NB4 (cell line): Measurements from ENCODE around the gene CROCC.
"Not testable (repeated sequence)": the region's sequence is repeated elsewhere in the genome, so short reads cannot be mapped to it uniquely, and the experiment has no call there.

Experiments used
- DNase-seq: peaks from one replicate; pipeline ENCODE4 v3.0.0; 2010; ENCODE audit warnings: low read depth
- H3K4me3 ChIP-seq: one replicate; pipeline ENCODE4 v1.5.1; 2011; ENCODE audit warnings: mild to moderate bottlenecking, low read depth, low read length, moderate library complexity
- CTCF ChIP-seq: IDR thresholded peaks from one replicate; pipeline ENCODE4 v1.5.1; 2012; ENCODE audit warnings: low read depth, low read length
- MYC ChIP-seq: IDR thresholded peaks from 2 replicates; pipeline ENCODE4 v1.6.1; 2011; ENCODE audit warnings: low read depth, low read length
- POLR2A ChIP-seq: IDR thresholded peaks from 2 replicates; pipeline ENCODE4 v1.6.1; 2011; ENCODE audit warnings: mild to moderate bottlenecking; ENCODE audit not compliant: insufficient read length; ENCODE audit errors: extremely low read depth
- TF ChIP-seq, protein P1 (sequence below): IDR thresholded peaks from 2 replicates; pipeline ENCODE4 v1.6.1; 2011; ENCODE audit warnings: low read depth, low read length

Gene CROCC

GRCh38 chr1:16913833-16914662 lies 7.7 kb upstream of the CROCC start:
- TF ChIP-seq POLR2A: peak; percentile 69
- no peak for TF ChIP-seq CTCF
- peak; percentile 42 for TF ChIP-seq MYC
- TF ChIP-seq, protein P1, sequence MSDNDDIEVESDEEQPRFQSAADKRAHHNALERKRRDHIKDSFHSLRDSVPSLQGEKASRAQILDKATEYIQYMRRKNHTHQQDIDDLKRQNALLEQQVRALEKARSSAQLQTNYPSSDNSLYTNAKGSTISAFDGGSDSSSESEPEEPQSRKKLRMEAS: peak; percentile 83
- DNase-seq: peak; percentile 93

DNA sequence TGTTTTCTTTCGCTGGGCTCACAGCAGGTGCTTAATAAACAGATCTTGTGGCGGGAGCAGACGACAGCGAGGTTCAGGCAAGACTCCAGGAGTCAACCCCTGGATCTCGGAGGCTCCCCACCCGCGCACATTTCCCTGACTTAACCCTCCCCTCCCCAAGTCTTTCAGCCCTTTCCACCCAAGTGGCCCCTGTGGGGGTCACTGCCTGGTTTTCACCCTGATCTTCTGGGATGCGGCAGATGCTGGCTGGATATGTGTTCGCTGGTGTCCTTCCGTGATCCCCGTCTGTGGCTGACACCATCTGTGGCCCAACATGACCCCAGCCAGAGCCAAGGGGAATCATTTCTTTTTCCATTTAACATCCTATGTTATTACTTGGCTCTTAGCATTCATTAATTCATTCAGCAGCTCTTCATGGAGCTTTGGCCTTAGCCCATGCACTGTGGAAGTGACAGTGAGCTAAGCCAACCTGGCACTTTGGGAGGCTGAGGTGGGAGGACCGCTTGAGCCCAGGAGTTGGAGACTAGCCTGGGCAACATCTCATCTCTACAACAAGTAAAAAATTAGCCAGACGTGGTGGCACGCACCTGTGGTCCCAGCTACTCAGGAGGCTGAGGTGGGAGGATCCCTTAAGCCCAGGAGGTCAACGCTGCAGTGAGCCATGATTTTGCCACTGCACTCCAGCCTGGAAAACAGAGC lies 6.7 kb upstream of the CROCC start:
- not testable (repeated sequence) for DNase-seq, H3K4me3 ChIP-seq

More at GRCh38 chr1:16913833-16914662, 7.7 kb upstream of the CROCC start:
- peak overlapping the region; percentile 58 for H3K4me3 ChIP-seq

DNA sequence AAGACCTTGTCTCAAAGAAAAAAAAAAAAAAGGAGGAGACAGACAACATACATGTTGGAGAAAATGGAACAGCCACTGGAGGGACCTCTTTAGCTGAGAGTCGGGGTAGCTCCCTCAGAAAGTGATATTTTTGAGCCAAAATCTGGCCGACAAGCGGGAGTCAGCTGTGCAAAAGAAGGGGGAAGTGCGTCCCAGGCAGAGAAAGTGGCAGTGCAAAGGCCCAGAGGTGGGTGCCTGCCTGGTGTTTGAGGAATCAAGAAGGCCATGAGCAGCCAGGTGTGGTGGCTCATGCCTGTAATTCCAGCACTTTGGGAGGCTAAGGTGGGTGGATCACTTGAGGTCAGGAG lies 6.1 kb upstream of the CROCC start:
- TF ChIP-seq CTCF (peak; percentile 20), MYC (no peak)
- DNase-seq: peak; percentile 76
- no peak overlapping the region for H3K4me3 ChIP-seq

GRCh38 chr1:16916036-16916880 lies 5.5 kb upstream of the CROCC start:
- H3K4me3 ChIP-seq, DNase-seq: not testable (repeated sequence)

DNA sequence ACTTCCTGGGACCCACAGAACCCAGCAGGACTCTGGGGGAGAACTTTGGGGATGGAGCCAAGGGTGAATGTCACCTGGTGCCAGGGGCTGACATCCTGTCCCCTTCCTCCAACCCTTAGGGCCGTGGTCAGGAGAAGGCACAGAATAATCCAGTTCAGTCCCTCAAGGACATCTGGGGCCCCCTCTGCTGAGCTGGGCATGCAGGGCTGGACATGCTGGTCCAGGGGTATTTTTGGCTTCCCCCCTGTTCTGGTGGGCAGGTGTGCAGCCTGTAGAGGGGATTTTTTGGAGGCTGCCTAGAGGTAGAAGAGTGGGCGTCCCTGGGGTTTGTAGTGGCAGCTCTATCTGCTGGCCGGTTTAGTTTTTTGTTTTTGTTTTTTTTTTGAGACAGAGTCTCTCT lies 3.4 kb upstream of the CROCC start:
- H3K4me3 ChIP-seq: no peak overlapping the region
- DNase-seq: no peak
- TF ChIP-seq, protein P1: no peak
- TF ChIP-seq CTCF (no peak), MYC (no peak), POLR2A (no peak)

GRCh38 chr1:16918936-16919665 lies 2.6 kb upstream of the CROCC start:
- not testable (repeated sequence) for DNase-seq, H3K4me3 ChIP-seq

DNA sequence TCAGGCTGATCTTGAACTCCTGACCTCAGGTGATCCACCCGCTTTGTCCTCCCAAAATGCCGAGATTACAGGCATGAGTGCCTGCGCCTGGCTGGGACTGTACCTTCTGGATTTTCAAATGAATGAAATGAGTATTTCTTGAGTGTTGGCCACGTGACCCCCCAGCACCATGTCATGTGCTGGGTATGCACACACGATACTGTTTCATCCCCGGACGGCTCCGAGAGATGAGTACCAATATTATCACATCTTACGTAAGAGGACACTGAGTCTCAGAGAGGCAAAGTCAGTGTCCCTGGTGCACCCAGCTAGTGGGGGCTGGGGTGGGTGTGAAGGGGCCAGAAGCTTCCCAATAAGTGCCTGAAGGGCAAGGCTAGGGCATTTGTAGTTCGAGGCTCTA lies 780 bp upstream of the CROCC start:
- TF ChIP-seq POLR2A (no peak), MYC (no peak), CTCF (no peak)
- TF ChIP-seq, protein P1: no peak
- no peak for DNase-seq
- H3K4me3 ChIP-seq: no peak overlapping the region
